ENCODE results near the gene LETM1. TPM values are rescaled to one million over a fixed set of nuclear protein-coding genes. Genes with fewer than 3 reads are reported as not detected.

The LETM1 gene
- total and polyA plus RNA-seq, 2 of the 13 experiments (the other 11 are each of a cell fraction or from before 2014, with no cell fraction given): 9.7 to 41.6 TPM

DNA sequence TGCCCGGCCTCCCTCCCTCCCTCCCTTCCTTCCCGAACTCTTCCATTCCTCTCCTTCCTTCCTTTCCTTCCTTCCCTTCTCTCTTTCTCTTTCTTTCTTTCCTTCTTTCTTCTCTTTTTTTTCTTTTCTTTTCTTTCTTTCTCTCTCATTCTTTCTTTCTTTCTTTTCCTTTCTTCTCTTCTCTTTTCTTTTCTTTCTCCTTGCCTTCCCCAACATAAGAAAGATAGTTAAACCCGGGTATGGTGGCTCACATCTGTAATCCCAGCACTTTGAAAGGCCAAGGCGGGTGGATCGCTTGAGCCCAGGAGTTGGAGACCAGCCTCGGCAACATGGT lies 40.7 kb upstream of the LETM1 start (continued):
- TF ChIP-seq, protein P1, sequence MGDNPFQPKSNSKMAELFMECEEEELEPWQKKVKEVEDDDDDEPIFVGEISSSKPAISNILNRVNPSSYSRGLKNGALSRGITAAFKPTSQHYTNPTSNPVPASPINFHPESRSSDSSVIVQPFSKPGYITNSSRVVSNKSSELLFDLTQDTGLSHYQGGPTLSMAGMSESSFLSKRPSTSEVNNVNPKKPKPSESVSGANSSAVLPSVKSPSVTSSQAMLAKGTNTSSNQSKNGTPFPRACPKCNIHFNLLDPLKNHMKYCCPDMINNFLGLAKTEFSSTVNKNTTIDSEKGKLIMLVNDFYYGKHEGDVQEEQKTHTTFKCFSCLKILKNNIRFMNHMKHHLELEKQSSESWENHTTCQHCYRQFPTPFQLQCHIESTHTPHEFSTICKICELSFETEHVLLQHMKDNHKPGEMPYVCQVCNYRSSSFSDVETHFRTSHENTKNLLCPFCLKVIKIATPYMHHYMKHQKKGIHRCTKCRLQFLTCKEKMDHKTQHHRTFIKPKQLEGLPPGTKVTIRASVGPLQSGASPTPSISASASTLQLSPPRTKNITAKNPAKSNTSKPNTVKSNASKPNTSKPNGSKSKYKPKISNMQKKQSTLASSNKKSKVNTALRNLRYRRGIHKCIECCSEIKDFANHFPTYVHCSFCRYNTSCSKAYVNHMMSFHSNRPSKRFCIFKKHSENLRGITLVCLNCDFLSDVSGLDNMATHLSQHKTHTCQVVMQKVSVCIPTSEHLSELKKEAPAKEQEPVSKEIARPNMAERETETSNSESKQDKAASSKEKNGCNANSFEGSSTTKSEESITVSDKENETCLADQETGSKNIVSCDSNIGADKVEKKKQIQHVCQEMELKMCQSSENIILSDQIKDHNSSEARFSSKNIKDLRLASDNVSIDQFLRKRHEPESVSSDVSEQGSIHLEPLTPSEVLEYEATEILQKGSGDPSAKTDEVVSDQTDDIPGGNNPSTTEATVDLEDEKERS (CRISPR knock-in tag; IDR thresholded peaks at IDR 0.05): no peak
- TF ChIP-seq HHEX (CRISPR knock-in tag; IDR thresholded peaks at IDR 0.05): no peak
- TF ChIP-seq, protein P2, sequence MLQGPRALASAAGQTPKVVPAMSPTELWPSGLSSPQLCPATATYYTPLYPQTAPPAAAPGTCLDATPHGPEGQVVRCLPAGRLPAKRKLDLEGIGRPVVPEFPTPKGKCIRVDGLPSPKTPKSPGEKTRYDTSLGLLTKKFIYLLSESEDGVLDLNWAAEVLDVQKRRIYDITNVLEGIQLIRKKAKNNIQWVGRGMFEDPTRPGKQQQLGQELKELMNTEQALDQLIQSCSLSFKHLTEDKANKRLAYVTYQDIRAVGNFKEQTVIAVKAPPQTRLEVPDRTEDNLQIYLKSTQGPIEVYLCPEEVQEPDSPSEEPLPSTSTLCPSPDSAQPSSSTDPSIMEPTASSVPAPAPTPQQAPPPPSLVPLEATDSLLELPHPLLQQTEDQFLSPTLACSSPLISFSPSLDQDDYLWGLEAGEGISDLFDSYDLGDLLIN (CRISPR knock-in tag; IDR thresholded peaks at IDR 0.05; ENCODE audit: borderline replicate concordance): no peak
- TF ChIP-seq SAP130 (CRISPR knock-in tag; IDR thresholded peaks at IDR 0.05; ENCODE audit: low read depth): no peak
- TF ChIP-seq SKI (IDR thresholded peaks at IDR 0.05; ENCODE audit: partially characterized antibody): no peak
- TF ChIP-seq ZNF556 (CRISPR knock-in tag; IDR thresholded peaks at IDR 0.05; ENCODE audit: borderline replicate concordance): no peak
- no peak for TF ChIP-seq RBM39 (IDR thresholded peaks at IDR 0.05; ENCODE audit: low read depth, low read length, poor library complexity, severe bottlenecking)
- TF ChIP-seq, protein P3, sequence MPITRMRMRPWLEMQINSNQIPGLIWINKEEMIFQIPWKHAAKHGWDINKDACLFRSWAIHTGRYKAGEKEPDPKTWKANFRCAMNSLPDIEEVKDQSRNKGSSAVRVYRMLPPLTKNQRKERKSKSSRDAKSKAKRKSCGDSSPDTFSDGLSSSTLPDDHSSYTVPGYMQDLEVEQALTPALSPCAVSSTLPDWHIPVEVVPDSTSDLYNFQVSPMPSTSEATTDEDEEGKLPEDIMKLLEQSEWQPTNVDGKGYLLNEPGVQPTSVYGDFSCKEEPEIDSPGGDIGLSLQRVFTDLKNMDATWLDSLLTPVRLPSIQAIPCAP (CRISPR knock-in tag; IDR thresholded peaks at IDR 0.05; ENCODE audit: low read depth): no peak
- TF ChIP-seq, protein P4, sequence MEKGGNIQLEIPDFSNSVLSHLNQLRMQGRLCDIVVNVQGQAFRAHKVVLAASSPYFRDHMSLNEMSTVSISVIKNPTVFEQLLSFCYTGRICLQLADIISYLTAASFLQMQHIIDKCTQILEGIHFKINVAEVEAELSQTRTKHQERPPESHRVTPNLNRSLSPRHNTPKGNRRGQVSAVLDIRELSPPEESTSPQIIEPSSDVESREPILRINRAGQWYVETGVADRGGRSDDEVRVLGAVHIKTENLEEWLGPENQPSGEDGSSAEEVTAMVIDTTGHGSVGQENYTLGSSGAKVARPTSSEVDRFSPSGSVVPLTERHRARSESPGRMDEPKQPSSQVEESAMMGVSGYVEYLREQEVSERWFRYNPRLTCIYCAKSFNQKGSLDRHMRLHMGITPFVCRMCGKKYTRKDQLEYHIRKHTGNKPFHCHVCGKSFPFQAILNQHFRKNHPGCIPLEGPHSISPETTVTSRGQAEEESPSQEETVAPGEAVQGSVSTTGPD (CRISPR knock-in tag; IDR thresholded peaks at IDR 0.05): no peak
- TF ChIP-seq POLR2AphosphoS5 (IDR thresholded peaks at IDR 0.05; ENCODE audit: low read depth, low read length): no peak
- TF ChIP-seq ZNF773 (CRISPR knock-in tag; IDR thresholded peaks at IDR 0.05; ENCODE audit: borderline replicate concordance): no peak
- no peak for TF ChIP-seq ZNF251 (CRISPR knock-in tag; IDR thresholded peaks at IDR 0.05)
